ENCODE measurements around the gene CD79A. TPM values are rescaled to one million over a fixed set of nuclear protein-coding genes. Genes with fewer than 3 reads are reported as not detected.

The CD79A gene
- 1 to 10 TPM in 2 of 3 donors, under 1 TPM in 1; 0.80 to 2.9 (median 1.8) TPM for total RNA-seq

- Histone ChIP-seq H3K36me3 (no peaks in the 10 kb centered on the region), H3K9me3 (no peaks in the 10 kb centered on the region), H3K4me1 (no peaks in the 10 kb centered on the region), H3K27me3 (no peaks in the 10 kb centered on the region), H3K4me3 (no peak within 1 kb of the TSS), H3K27ac (peak within 1 kb of the TSS; percentile 6 to 19)
- TF ChIP-seq POLR2AphosphoS5 (IDR thresholded peaks at IDR 0.05) (no peak), CTCF (IDR thresholded peaks at IDR 0.05) (no peak), POLR2A (IDR thresholded peaks at IDR 0.05) (no peak)
- intact Hi-C loops (cut with DNase I; ENCODE audit: low total_unique reads), result no loop called here
- DNase-seq (ENCODE audit: low spot score in 2 of 2), result no peak
These were observed at the start of gene CD79A for GRCh38 chr19:41876847-41877832. CD79A (plus strand) TSS chr19:41877279; CDS start chr19:41877305, 26 bp downstream.

DNA sequence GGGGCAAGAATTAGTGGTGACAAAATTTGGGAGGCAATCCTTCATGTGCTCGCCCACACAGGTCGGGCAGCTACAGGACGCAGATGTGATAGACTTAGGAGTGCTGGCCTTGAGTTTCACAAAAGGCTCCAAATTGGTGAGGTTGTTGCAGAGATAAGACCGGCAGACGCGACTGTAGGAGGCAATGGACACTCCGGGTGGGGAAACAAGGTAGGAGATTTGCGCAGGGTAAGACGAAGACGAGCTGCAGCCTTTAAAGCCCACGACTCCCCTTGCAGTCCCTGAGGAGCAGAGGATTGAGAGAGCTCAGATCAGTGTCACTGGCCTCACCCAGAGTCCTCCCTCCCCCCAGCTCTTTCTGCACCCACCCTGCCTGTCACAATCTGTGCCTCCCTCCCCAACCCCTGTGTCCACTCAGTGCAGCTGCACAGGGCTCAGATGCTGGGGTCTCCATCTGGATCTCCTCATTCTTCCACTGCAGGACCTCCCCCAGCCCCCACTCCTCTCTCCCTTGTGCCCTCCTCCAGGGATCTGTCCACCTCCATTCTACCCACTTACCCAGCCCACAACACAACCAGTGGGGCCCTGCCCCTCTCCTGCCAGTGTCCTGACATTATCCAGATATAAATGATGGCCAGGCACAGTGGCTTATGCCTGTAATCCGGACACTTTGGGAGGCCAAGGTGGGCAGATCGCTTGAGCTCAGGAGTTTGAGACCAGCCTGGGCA is 38.9 kb upstream of the CD79A start:
- intact Hi-C loops (cut with DNase I; ENCODE audit: low total_unique reads), result no loop called here
- no peak overlapping the region for H3K4me3 ChIP-seq
- no peak overlapping the region for H3K27ac ChIP-seq
- no peaks in the 10 kb centered on the region for H3K4me1 ChIP-seq
- no peak for DNase-seq (ENCODE audit: low spot score in 2 of 2)
- no peaks in the 10 kb centered on the region for H3K36me3 ChIP-seq
- H3K9me3 ChIP-seq, result no peaks in the 10 kb centered on the region
- TF ChIP-seq POLR2AphosphoS5 (IDR thresholded peaks at IDR 0.05) (no peak), POLR2A (IDR thresholded peaks at IDR 0.05) (no peak), CTCF (IDR thresholded peaks at IDR 0.05) (no peak)
- peaks cover 0 to 19% of the 10 kb centered on the region in 2 donors for H3K27me3 ChIP-seq

- no peak for DNase-seq (ENCODE audit: low spot score in 2 of 2)
These were observed 37.9 kb upstream of the CD79A start for GRCh38 chr19:41839211-41839610.

DNA sequence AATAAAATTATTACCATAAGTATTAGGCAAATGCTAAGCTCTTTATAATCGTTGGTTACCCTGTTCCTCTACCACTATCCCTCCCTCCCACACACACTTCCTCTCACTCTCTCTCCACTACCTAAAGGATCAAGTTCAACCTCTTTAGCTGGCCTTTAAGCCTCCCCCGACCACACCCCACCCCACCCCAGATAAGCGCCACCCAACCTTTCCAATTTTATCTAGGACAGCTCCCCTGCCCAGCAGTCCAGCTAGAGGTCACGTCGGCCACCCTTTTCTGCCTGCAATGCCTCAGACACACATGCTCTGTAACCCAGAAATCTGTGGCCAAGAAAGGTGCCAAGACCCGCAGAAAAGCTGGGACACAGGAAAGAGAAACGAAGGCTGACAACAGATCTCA is 33.7 kb upstream of the CD79A start:
- no peak overlapping the region for H3K4me3 ChIP-seq
- TF ChIP-seq POLR2A (IDR thresholded peaks at IDR 0.05) (no peak), POLR2AphosphoS5 (IDR thresholded peaks at IDR 0.05) (no peak), CTCF (IDR thresholded peaks at IDR 0.05) (no peak)
- intact Hi-C loops (cut with DNase I; ENCODE audit: low total_unique reads), result no loop called here
- H3K27me3 ChIP-seq, result peaks cover 0 to 6% of the 10 kb centered on the region in 2 donors
- DNase-seq (ENCODE audit: low spot score in 2 of 2), result no peak
- H3K27ac ChIP-seq, result no peak overlapping the region
- H3K4me1 ChIP-seq, result no peaks in the 10 kb centered on the region
- no peaks in the 10 kb centered on the region for H3K36me3 ChIP-seq
- no peaks in the 10 kb centered on the region for H3K9me3 ChIP-seq

More at GRCh38 chr19:41839211-41839610, 37.9 kb upstream of the CD79A start:
- H3K9me3 ChIP-seq, result no peaks in the 10 kb centered on the region
- H3K27ac ChIP-seq, result no peak overlapping the region
- H3K4me1 ChIP-seq, result no peaks in the 10 kb centered on the region
- intact Hi-C loops (cut with DNase I; ENCODE audit: low total_unique reads), result no loop called here
- no peak for TF ChIP-seq POLR2AphosphoS5 (IDR thresholded peaks at IDR 0.05)
- no peak for TF ChIP-seq CTCF (IDR thresholded peaks at IDR 0.05)
- TF ChIP-seq POLR2A (IDR thresholded peaks at IDR 0.05), result no peak
- no peak overlapping the region for H3K4me3 ChIP-seq
- H3K36me3 ChIP-seq, result no peaks in the 10 kb centered on the region
- H3K27me3 ChIP-seq, result peaks cover 0 to 19% of the 10 kb centered on the region in 2 donors

Data from breast epithelium (tissue), 4 donors.